ENCODE results near the gene DCAF17.

DCAF17 gene

GRCh38 chr2:171531291-171531690 is 97.3 kb downstream of the DCAF17 start:
- TF ChIP-seq ZNF565 (CRISPR knock-in tag; conservative IDR thresholded peaks at IDR 0.05; ENCODE audit: low read depth) = no peak
- no peak for TF ChIP-seq TCF4 (CRISPR knock-in tag; IDR thresholded peaks at IDR 0.05; ENCODE audit: borderline replicate concordance)
- TF ChIP-seq ZNF8 (CRISPR knock-in tag; IDR thresholded peaks at IDR 0.05) = no peak
- no peak for TF ChIP-seq GLIS3 (CRISPR knock-in tag; IDR thresholded peaks at IDR 0.05)
- no peak for TF ChIP-seq OSR1 (CRISPR knock-in tag; IDR thresholded peaks at IDR 0.05)
- TF ChIP-seq BACH2 (CRISPR knock-in tag; IDR thresholded peaks at IDR 0.05; ENCODE audit: borderline replicate concordance) = no peak
- TF ChIP-seq CSDC2 (CRISPR knock-in tag; IDR thresholded peaks at IDR 0.05) = no peak
- no peak for TF ChIP-seq ZFP30 (CRISPR knock-in tag; IDR thresholded peaks at IDR 0.05)
- no peak for TF ChIP-seq ZFP3 (CRISPR knock-in tag; IDR thresholded peaks at IDR 0.05)
- TF ChIP-seq SNAI2 (CRISPR knock-in tag; IDR thresholded peaks at IDR 0.05) = no peak
- no peak for TF ChIP-seq RARB (CRISPR knock-in tag; IDR thresholded peaks at IDR 0.05)
- TF ChIP-seq POU6F1 (CRISPR knock-in tag; IDR thresholded peaks at IDR 0.05; ENCODE audit: borderline replicate concordance, low read depth) = no peak
- TF ChIP-seq CREB5 (CRISPR knock-in tag; IDR thresholded peaks at IDR 0.05; ENCODE audit: low read depth) = no peak
- TF ChIP-seq TSHZ2 (CRISPR knock-in tag; IDR thresholded peaks at IDR 0.05) = no peak
- TF ChIP-seq TOX (CRISPR knock-in tag; IDR thresholded peaks at IDR 0.05; ENCODE audit: borderline replicate concordance) = no peak
- TF ChIP-seq ARNTL (CRISPR knock-in tag; IDR thresholded peaks at IDR 0.05; ENCODE audit: borderline replicate concordance, low read depth) = no peak
- no peak for TF ChIP-seq ESRRG (CRISPR knock-in tag; IDR thresholded peaks at IDR 0.05)
- no peak for TF ChIP-seq ZC3H10 (CRISPR knock-in tag; IDR thresholded peaks at IDR 0.05)
- TF ChIP-seq ISL1 (CRISPR knock-in tag; IDR thresholded peaks at IDR 0.05) = no peak
- ATAC-seq = peak; percentile 87

- peak; percentile 43 for ATAC-seq
- TF ChIP-seq TSHZ2 (CRISPR knock-in tag; IDR thresholded peaks at IDR 0.05) (no peak), ESRRG (CRISPR knock-in tag; IDR thresholded peaks at IDR 0.05) (no peak), ZNF8 (CRISPR knock-in tag; IDR thresholded peaks at IDR 0.05) (no peak), PATZ1 (CRISPR knock-in tag; IDR thresholded peaks at IDR 0.05; ENCODE audit: borderline replicate concordance) (no peak), ZNF565 (CRISPR knock-in tag; conservative IDR thresholded peaks at IDR 0.05; ENCODE audit: low read depth) (no peak), GLIS3 (CRISPR knock-in tag; IDR thresholded peaks at IDR 0.05) (no peak), ZNF70 (CRISPR knock-in tag; IDR thresholded peaks at IDR 0.05) (no peak), CSDC2 (CRISPR knock-in tag; IDR thresholded peaks at IDR 0.05) (no peak), ZFP3 (CRISPR knock-in tag; IDR thresholded peaks at IDR 0.05) (no peak), RARB (CRISPR knock-in tag; IDR thresholded peaks at IDR 0.05) (no peak), ISL1 (CRISPR knock-in tag; IDR thresholded peaks at IDR 0.05) (no peak)
Measured at GRCh38 chr2:171531836-171532450, 97.9 kb downstream of the DCAF17 start.
